Measurements from ENCODE around the gene ZNF99. TPM values are rescaled to one million over a fixed set of nuclear protein-coding genes. Genes with fewer than 3 reads are reported as not detected.
"Not testable (repeated sequence)": the region's sequence is repeated elsewhere in the genome, so short reads cannot be mapped to it uniquely, and the experiment has no call there.

The ZNF99 gene

DNA sequence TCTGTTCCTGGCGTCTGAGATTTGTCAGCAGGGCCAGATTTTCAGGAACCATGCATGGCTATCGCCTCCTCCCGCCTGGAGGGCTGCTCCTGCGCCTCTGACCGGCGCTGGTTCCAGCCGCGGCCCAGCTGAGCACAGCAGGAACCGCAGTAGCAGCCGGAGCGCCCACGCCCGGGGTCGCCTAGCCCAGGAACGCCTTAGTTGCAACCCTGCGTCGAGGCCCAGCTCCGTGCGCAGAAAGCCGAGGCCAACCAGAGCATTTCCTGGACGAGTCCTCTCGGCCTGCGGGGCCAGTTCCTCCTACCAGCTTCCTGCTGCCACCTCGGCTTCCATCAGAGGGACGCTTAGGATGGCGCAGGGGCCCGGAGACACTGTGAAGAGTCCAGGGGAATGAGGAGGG lies 75.0 kb downstream of the ZNF99 start:
- H3K9me3 ChIP-seq (ENCODE audit: control insufficient read depth, low read length) = peaks cover 53% of the 10 kb centered on the region
- no peak overlapping the region for H2BK120ac ChIP-seq (ENCODE audit: low read depth, low read length)
- H3K27me3 ChIP-seq (ENCODE audit: control insufficient read depth in 1 of 2, insufficient read depth in 1 of 2, low read length in 2 of 2) = no peaks in the 10 kb centered on the region
- H3K4me1 ChIP-seq (ENCODE audit: control insufficient read depth, insufficient read depth, low read depth, low read length) = no peaks in the 10 kb centered on the region
- no peak overlapping the region for H3K18ac ChIP-seq (ENCODE audit: low read depth in 1 of 2, low read length in 2 of 2)
- no peak for DNase-seq
- H3K27ac ChIP-seq (ENCODE audit: low read length, poor library complexity, severe bottlenecking) = no peak overlapping the region
- no peak overlapping the region for H2BK15ac ChIP-seq (ENCODE audit: low read depth, poor library complexity, severe bottlenecking)
- no peak overlapping the region for H2AFZ ChIP-seq (ENCODE audit: low read depth, low read length)
- H4K8ac ChIP-seq (ENCODE audit: low read length) = no peak overlapping the region
- no peak overlapping the region for H3K23ac ChIP-seq (ENCODE audit: low read length in 2 of 2)
- H2AK5ac ChIP-seq (ENCODE audit: low read length, severe bottlenecking) = no peak overlapping the region
- no peak overlapping the region for H3K4me3 ChIP-seq (ENCODE audit: insufficient read depth in 1 of 2, low read depth in 1 of 2, low read length in 2 of 2)
- 87% methylated on average over 27 of the region's 27 CpGs for WGBS
- H3K36me3 ChIP-seq (ENCODE audit: control insufficient read depth in 1 of 2, insufficient read depth in 2 of 2, low read depth in 1 of 2, low read length in 2 of 2) = no peaks in the 10 kb centered on the region
- no peak overlapping the region for H2BK5ac ChIP-seq (ENCODE audit: low read depth, low read length, poor library complexity, severe bottlenecking)
- no peak overlapping the region for H3K14ac ChIP-seq (ENCODE audit: low read length in 2 of 2)
- H3K79me1 ChIP-seq (replicated peaks; ENCODE audit: low read length, poor library complexity, severe bottlenecking) = no peaks in the 10 kb centered on the region
- no peak overlapping the region for H3K4ac ChIP-seq (ENCODE audit: low read depth in 1 of 2, low read length in 2 of 2)
- H3K4me2 ChIP-seq (ENCODE audit: low read length, poor library complexity, severe bottlenecking) = no peak overlapping the region
- no peak overlapping the region for H2BK12ac ChIP-seq (ENCODE audit: low read length in 2 of 2)
- H4K91ac ChIP-seq (ENCODE audit: low read length) = no peak overlapping the region
- no peak overlapping the region for H3K9ac ChIP-seq (ENCODE audit: low read length)

DNA sequence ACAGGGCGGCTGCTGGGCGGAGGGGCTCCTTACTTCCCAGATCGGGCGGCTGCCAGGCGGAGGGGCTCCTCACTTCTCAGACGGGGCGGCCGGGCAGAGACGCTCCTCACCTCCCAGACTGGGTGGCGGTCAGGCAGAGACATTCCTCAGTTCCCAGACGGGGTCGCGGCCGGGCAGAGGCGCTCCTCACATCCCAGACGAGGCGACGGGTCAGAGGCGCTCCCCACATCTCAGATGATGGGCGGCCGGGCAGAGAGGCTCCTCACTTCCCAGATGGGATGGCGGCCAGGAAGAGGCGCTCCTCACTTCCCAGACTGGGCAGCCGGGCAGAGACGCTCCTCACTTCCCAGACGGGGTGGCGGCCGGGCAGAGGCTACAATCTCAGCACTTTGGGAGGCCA lies 80.9 kb downstream of the ZNF99 start:
- DNase-seq; H2AFZ ChIP-seq (ENCODE audit: low read depth, low read length): not testable (repeated sequence)

DNA sequence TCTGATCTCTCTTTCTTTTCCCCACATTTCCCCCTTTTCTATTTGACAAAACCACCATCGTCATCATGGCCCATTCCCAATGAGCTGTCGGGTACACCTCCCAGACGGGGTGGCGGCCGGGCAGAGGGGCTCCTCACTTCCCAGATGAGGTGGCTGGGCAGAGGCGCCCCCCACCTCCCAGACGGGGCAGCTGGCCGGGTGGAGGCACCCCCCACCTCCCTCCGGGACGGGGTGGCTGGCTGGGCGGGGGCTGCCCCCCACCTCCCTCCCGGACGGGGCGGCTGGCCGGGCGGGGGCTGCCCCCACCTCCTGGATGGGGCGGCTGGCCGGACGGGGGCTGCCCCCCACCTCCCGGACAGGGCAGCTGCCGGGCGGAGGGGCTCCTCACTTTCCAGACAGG lies 81.3 kb downstream of the ZNF99 start:
- H2BK12ac ChIP-seq (ENCODE audit: low read length in 2 of 2); DNase-seq; H3K36me3 ChIP-seq (ENCODE audit: control insufficient read depth in 1 of 2, insufficient read depth in 2 of 2, low read depth in 1 of 2, low read length in 2 of 2); H3K27ac ChIP-seq (ENCODE audit: low read length, poor library complexity, severe bottlenecking); H2AK5ac ChIP-seq (ENCODE audit: low read length, severe bottlenecking); H3K18ac ChIP-seq (ENCODE audit: low read depth in 1 of 2, low read length in 2 of 2); H3K14ac ChIP-seq (ENCODE audit: low read length in 2 of 2); H4K91ac ChIP-seq (ENCODE audit: low read length); H3K4me3 ChIP-seq (ENCODE audit: insufficient read depth in 1 of 2, low read depth in 1 of 2, low read length in 2 of 2); H3K4me2 ChIP-seq (ENCODE audit: low read length, poor library complexity, severe bottlenecking); H3K4me1 ChIP-seq (ENCODE audit: control insufficient read depth, insufficient read depth, low read depth, low read length); H3K27me3 ChIP-seq (ENCODE audit: control insufficient read depth in 1 of 2, insufficient read depth in 1 of 2, low read length in 2 of 2); H3K4ac ChIP-seq (ENCODE audit: low read depth in 1 of 2, low read length in 2 of 2); H2BK15ac ChIP-seq (ENCODE audit: low read depth, poor library complexity, severe bottlenecking); H2AFZ ChIP-seq (ENCODE audit: low read depth, low read length); H2BK5ac ChIP-seq (ENCODE audit: low read depth, low read length, poor library complexity, severe bottlenecking); H2BK120ac ChIP-seq (ENCODE audit: low read depth, low read length); H4K8ac ChIP-seq (ENCODE audit: low read length); H3K23ac ChIP-seq (ENCODE audit: low read length in 2 of 2); H3K79me1 ChIP-seq (replicated peaks; ENCODE audit: low read length, poor library complexity, severe bottlenecking); H3K9ac ChIP-seq (ENCODE audit: low read length): not testable (repeated sequence)
- WGBS = 88% methylated on average over 22 of the region's 22 CpGs
- peaks cover 48% of the 10 kb centered on the region for H3K9me3 ChIP-seq (ENCODE audit: control insufficient read depth, low read length)

More for the DNA sequence above, 80.9 kb downstream of the ZNF99 start:
- not testable (repeated sequence) for H2AK5ac ChIP-seq (ENCODE audit: low read length, severe bottlenecking); H3K4me2 ChIP-seq (ENCODE audit: low read length, poor library complexity, severe bottlenecking); H3K14ac ChIP-seq (ENCODE audit: low read length in 2 of 2); H2BK5ac ChIP-seq (ENCODE audit: low read depth, low read length, poor library complexity, severe bottlenecking); H4K91ac ChIP-seq (ENCODE audit: low read length); H3K4ac ChIP-seq (ENCODE audit: low read depth in 1 of 2, low read length in 2 of 2); H3K9ac ChIP-seq (ENCODE audit: low read length); H2BK12ac ChIP-seq (ENCODE audit: low read length in 2 of 2); H3K27ac ChIP-seq (ENCODE audit: low read length, poor library complexity, severe bottlenecking); H2BK120ac ChIP-seq (ENCODE audit: low read depth, low read length); H3K36me3 ChIP-seq (ENCODE audit: control insufficient read depth in 1 of 2, insufficient read depth in 2 of 2, low read depth in 1 of 2, low read length in 2 of 2); H3K27me3 ChIP-seq (ENCODE audit: control insufficient read depth in 1 of 2, insufficient read depth in 1 of 2, low read length in 2 of 2); H3K79me1 ChIP-seq (replicated peaks; ENCODE audit: low read length, poor library complexity, severe bottlenecking); H4K8ac ChIP-seq (ENCODE audit: low read length); H3K4me3 ChIP-seq (ENCODE audit: insufficient read depth in 1 of 2, low read depth in 1 of 2, low read length in 2 of 2); H3K18ac ChIP-seq (ENCODE audit: low read depth in 1 of 2, low read length in 2 of 2); H3K23ac ChIP-seq (ENCODE audit: low read length in 2 of 2); H2BK15ac ChIP-seq (ENCODE audit: low read depth, poor library complexity, severe bottlenecking); H3K4me1 ChIP-seq (ENCODE audit: control insufficient read depth, insufficient read depth, low read depth, low read length)
- peaks cover 48% of the 10 kb centered on the region for H3K9me3 ChIP-seq (ENCODE audit: control insufficient read depth, low read length)
- 91% methylated on average over 25 of the region's 28 CpGs for WGBS

Small RNA genes lying within 50 kb of the gene (small RNA-seq; reads per million reads assigned to genes)
- not detected for gene AC008626.1 (ENCODE audit: low read depth)
- not detected for gene AC008626.2 (ENCODE audit: low read depth)

All from mesenchymal stem cell (in vitro differentiated cells and primary cell).